Activated CD8-positive, alpha-beta memory T cell treated with anti-CD3 and anti-CD28 coated beads, Interleukin-2, amount 50 U/mL, for 1 hour (primary cell): Measurements from ENCODE around the gene GSTA1.
"Not testable (repeated sequence)": the region's sequence is repeated elsewhere in the genome, so short reads cannot be mapped to it uniquely, and the experiment has no call there.

Source experiments
- DNase-seq: peaks from one replicate; pipeline ENCODE4 v3.0.0-alpha.2; 2020; ENCODE audit errors: extremely low read depth

The GSTA1 gene

DNA sequence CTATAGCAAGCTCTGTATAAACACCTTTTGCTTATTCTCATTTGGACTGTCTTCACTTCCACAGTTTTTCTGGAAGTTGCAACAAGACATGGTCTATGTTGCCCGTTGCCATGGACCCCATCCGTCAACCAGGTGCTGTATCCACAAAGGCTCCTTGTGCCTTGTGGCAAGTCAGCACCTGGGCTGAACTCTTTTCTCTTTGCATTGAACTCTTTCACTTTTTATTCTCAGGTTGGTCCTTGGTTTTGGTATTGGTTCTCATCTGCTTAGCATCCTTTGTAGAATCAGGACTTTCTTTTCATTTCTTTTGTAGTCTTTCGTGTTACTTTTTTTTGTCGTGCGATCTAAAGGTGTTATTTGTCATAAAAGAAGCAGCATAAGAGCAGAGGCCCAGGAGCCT lies 5.0 kb upstream of the GSTA1 start:
- DNase-seq = no peak

DNA sequence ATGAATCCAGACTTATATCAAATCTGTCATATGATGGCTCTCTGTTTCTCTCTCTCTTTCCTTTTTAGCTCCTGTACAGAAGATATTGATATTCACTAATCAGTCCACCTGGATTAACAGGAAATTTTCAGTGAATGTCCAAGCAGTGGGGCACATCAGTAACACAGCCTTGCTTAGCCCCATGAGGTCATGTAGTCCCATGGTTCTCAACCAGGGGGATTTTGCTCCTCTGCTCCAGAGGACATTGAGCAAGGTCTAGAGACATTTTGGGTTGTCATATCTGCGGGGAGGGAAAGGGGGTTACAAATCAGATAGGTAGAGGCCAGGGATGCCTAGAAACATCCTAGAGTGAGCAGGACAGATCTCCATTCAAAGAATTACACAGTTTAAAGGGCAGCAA lies 810 bp downstream of the GSTA1 start:
- DNase-seq = no peak

GRCh38 chr6:52801188-52801841 lies 2.3 kb downstream of the GSTA1 start:
- DNase-seq = no peak

- not testable (repeated sequence) for DNase-seq
These were observed 4.3 kb downstream of the GSTA1 start for GRCh38 chr6:52799272-52799671.

DNA sequence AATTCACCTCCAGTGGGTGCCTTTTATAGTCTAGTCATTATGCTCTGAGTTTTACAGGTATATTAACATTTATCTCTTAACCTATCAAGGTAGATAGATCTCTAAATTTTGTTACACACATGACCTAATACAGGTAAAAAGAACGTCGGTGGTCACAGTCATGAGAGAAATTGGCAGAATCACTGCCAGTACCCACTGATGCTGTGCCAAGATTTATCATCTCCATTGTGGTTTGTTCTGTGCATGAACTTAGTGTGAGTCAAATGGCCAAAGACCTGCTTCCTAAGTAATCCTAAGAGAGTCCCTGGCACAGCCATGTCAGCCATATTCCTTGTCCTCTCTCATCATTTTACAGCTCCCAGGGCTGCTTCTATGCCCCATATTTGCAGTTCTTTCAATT lies 9.2 kb downstream of the GSTA1 start:
- DNase-seq = not testable (repeated sequence)

DNA sequence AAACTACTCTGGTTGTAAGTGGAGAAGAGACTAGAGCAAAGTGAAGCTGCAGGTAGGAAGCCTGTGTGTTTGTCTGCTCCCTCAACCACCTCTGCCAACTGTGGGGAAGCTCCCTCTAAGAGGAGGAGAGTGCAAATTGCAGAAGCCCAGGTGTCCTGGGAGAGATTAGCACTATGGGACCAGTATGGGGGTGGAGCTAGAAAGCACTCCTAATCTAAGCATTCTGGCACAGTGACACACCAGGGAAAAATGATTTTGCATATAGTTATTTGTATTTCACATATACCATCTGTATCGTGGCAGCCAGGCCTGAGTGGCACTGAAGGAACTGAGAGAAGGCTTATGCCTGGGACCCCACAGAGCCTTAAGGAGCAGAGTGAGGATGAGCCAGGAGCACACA lies 12.8 kb downstream of the GSTA1 start:
- no peak for DNase-seq

DNA sequence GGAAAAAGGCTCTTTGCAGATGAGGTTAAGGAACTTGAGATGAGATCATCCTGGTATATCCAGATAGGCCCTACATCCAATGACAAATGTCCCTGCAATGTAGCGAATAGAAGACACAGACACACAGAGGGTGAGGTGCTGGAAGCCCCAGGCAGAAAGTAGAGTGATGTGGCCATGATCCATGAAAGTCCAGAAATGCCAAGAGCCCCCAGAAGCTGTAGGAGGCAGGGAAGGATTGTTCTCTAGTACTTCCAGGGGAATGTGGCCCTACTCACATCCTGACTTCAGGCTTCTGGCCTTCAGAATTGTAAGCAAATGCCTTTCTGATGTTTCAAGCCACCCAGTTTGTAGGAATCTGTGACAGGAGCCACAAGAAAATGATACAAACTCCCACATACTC lies 14.0 kb downstream of the GSTA1 start:
- not testable (repeated sequence) for DNase-seq

- DNase-seq = no peak
These were observed 15.1 kb downstream of the GSTA1 start for GRCh38 chr6:52788478-52788877.

DNA sequence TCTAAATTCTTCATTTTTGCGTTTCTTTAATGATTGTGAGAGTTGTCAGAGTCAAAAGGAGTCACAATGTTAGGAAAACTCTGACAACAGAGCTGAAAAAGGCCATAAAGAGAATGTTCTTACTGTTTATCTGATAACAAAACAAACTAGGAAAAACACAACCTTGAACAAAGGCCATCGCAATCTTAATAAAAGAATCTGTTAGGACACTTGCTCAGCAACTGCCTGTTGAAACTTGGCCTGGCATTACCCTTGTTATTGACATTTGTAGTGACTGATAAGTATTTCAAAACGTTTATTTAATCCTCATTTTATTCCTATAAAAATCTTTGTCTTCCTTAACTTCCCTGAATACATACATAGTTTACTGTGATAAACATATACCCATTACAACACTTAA lies 15.7 kb downstream of the GSTA1 start:
- DNase-seq = no peak

GRCh38 chr6:52786249-52786956 lies 17.2 kb downstream of the GSTA1 start:
- no peak for DNase-seq

DNA sequence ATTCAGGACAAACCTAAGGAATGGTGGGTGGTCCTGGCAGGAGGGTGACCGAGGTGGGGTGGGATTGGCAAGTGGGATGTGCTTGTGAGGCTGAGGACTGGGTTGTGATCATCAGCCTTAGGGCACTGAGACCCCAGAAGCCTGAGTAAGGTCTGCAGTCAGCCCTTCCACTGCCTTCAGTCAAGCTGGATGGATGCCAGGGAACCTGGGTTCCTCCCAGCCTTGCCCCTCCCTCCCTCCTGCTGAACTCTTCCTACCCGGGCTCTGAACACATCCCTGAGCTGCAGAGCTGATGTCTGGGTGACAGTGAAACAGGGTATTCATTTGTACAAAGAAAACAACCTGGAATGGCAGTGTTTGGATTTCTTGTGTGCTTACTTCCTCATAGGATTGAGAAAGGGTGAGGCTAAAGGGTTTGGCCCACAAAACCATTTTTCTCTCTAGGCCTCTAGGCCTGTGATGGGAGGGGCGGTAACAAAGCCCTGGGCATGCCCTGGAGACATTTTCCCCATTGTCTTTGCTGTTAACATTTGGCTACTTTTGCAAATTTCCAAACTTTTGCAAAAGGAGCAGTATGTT lies 20.8 kb downstream of the GSTA1 start:
- DNase-seq = not testable (repeated sequence)

GRCh38 chr6:52782209-52782608 lies 21.4 kb downstream of the GSTA1 start:
- not testable (repeated sequence) for DNase-seq

DNA sequence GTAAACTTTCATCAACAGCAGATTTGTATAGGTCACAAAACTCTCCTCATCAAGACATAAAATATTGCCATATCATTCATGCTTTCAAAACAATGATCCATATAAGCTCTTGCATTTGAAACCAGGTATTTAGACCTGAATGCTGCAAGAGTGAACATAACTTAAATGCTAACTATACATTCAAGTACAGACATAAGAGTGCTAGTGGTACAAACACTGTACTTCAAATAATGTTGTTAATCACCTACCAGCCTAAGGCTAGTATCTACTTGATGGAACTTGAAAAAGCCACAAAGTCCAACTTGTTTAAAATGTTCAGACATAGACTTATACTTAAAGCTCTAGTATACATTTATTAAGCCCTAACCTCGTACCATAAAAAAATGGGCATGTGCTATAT lies 24.4 kb downstream of the GSTA1 start:
- DNase-seq = no peak

DNA sequence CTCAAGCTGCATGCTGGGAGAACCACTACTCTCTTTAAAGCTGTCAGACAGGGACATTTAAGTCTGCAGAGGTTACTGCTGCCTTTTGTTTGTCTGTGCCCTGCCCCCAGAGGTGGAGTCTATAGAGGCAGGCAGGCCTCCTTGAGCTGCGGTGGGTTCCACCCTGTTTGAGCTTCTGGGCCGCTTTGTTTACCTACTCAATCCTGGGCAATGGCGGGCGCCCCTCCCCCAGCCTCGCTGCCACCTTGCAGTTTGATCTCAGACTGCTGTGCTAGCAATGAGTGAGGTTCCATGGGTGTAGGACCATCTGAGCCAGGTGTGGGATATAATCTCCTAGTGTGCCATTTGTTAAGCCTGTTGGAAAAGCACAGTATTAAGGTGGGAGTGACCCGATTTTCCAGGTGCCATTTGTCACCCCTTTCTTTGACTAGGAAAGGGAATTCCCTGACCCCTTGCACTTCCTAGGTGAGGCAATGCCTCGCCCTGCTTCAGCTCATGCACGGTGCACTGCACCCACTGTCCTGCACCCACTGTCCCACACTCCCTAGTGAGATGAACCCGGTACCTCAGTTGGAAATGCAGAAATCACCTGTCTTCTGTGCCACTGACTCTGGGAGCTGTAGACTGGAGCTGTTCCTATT lies 26.8 kb downstream of the GSTA1 start:
- DNase-seq = not testable (repeated sequence)

DNA sequence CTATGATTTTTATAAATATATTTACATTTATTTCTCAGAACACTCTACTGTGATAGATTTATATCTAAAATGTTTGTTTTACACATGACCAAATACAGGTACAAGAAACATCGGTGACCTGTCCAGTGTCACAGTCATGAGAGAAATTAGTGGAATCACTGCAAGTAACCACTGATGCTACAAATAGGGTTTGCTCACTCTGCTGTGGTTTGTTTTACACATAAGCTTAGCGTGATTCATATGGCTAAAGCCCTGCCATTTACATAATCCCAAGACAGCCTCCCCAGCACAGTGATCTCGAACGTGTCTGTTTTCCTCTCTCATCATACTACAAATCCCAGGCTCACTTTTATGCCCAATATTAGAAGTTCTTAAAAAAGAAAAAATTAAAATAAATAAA lies 34.2 kb downstream of the GSTA1 start:
- not testable (repeated sequence) for DNase-seq

DNA sequence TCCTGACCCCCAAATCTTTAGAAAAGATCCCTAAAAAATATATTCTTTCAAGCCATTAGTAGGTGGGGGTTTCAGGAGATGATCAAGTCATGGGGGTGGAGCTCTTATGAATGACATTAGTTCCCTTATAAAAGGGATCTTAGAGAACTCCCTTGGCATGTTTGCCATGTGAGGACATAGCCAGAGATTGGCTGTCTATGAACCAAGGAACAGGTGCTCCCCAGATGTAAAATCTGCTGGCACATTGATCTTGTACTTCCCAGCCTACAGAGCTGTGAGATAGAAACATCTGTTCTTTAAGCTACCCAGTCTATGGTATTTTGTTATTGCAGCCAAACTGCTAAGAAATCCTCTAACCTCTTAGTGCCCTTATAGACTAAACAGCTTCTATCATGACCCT lies 36.0 kb downstream of the GSTA1 start:
- not testable (repeated sequence) for DNase-seq

DNA sequence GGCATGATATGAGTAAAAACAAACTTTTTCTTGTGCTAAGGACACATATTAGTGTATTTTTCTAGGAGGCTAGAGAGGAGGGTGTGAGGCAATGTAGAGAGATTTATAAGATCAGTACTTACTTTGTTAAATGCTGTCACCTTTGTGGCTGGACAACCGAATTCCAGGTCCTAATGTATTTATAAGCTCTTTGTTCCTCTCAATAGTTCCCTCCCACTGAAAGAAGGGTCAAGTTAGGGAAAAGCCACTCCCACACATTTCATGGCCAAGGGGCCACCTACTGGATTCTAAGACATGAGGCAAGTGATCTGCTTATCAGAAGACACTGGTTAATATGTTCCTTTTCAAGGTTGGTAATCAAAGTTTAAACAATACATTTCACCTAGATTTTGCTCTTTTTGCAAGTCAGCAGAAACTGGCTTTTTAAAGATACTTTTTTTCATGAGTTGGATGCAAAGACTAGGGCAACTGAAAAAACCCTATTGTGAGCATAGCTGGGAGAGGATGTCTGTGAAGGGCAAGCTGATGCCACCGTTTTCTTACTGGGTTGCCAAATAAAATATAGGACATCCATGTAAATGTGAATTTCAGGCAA lies 40.2 kb downstream of the GSTA1 start, which contains the start of gene GSTA2:
Gene GSTA2, minus strand, starts transcription at position 154 of the 595 bp plus-strand sequence. CDS start 5,528 bp downstream, outside the sequence.
- DNase-seq = not testable (repeated sequence)

GRCh38 chr6:52761673-52762491 lies 41.7 kb downstream of the GSTA1 start:
- not testable (repeated sequence) for DNase-seq

DNA sequence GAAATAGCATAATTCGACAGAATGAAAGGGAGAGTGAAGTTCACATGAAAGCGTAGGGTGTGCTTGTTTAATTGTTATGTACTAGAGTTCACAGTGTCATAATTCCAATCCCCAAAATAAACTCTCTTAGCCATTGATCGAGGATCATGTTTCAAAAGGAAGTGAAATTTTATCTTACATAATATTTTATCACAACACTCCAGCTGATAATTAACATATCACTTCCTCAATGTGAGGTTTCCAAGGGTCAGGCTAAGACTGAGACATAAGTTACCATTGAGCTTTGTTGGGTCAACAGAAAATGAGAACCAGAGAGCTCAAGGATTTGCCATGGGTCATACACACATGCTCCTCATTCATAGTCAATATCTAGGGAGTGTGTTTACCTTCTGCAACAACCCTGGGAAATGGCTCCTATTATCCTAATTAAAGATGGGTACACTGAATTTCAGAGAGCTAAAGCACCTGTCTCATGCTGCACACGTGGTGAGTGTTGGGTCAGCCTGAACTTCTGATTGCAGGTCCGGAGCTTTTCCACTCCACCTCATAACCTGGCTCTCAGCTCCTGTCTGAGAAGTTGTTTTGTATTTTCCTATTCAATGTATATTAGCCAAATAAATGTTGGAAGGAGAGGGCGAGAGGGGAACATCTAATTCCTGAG lies 43.4 kb downstream of the GSTA1 start:
- DNase-seq = no peak

- DNase-seq = no peak
These were observed 44.5 kb downstream of the GSTA1 start for GRCh38 chr6:52759085-52759484.
